ENCODE measurements around the gene TBC1D32.

DNA sequence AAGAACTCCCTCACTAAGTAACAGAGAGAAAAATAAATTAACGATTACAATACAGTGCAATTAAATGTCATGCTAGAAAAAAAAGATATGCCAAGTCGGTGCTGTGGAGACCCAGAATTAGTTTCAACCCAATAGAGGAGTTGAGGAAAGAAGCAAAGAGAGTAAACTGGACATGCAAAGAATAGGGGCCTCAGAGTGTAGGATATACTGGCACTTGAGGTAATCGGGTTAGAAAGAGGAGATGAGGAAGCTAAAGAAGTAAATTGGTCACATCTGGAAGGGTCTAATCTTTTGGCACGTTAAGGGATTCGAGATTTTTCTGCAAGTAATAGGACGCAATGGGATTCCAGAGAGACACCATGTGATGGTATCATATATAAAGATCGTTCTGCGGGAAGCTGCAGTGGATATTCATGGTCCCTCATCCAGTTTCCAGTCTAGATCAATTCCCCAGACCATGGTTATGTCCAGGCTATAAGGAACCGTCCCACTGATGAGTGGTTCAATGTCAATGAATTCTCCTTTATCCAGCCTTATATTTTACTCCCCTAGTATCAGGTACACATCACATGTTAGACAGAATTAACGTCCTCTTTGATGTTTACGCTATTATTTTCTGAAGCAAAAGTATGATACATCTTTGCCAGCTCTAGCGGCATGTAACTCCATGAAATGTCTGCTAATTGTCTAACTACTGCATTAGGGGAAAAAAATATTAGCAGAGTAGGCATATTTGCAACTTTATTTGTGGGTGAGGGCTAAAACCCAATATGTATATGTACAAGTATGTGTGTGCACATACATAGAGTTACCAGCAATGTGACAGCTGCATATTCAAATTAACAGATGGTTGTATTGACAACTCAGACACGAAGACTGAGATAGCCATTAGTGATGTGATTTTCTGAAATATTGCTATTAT lies 1.1 kb upstream of the TBC1D32 start:
- TF ChIP-seq, protein P1, sequence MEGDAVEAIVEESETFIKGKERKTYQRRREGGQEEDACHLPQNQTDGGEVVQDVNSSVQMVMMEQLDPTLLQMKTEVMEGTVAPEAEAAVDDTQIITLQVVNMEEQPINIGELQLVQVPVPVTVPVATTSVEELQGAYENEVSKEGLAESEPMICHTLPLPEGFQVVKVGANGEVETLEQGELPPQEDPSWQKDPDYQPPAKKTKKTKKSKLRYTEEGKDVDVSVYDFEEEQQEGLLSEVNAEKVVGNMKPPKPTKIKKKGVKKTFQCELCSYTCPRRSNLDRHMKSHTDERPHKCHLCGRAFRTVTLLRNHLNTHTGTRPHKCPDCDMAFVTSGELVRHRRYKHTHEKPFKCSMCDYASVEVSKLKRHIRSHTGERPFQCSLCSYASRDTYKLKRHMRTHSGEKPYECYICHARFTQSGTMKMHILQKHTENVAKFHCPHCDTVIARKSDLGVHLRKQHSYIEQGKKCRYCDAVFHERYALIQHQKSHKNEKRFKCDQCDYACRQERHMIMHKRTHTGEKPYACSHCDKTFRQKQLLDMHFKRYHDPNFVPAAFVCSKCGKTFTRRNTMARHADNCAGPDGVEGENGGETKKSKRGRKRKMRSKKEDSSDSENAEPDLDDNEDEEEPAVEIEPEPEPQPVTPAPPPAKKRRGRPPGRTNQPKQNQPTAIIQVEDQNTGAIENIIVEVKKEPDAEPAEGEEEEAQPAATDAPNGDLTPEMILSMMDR (optimal IDR thresholded peaks at IDR 0.05 in 1 of 3, IDR thresholded peaks at IDR 0.05 in 1 of 3, conservative IDR thresholded peaks at IDR 0.05 in 1 of 3; ENCODE audit: extremely low read depth in 1 of 3, insufficient read depth in 2 of 3, low read length in 3 of 3), result no peak
- TF ChIP-seq EZH2 (IDR thresholded peaks at IDR 0.05; ENCODE audit: low read length), result no peak
